ENCODE data around the gene VAV2.

VAV2 gene

GRCh38 chr9:133991964-133992779 lies at the start of gene VAV2:
Gene VAV2, minus strand, starts transcription at chr9:133992324. Its CDS starts 46 bp downstream, at chr9:133992278.
- no peak for DNase-seq (ENCODE audit: low read depth)

- DNase-seq (ENCODE audit: low read depth), result no peak
Measured at GRCh38 chr9:134041649-134041962, 49.5 kb upstream of the VAV2 start.

- DNase-seq (ENCODE audit: low read depth), result no peak
Measured at GRCh38 chr9:134040781-134041648, 48.9 kb upstream of the VAV2 start.

GRCh38 chr9:134040176-134040565 lies 48.0 kb upstream of the VAV2 start:
- no peak for DNase-seq (ENCODE audit: low read depth)

GRCh38 chr9:134039386-134040175 lies 47.5 kb upstream of the VAV2 start:
- no peak for DNase-seq (ENCODE audit: low read depth)

- DNase-seq (ENCODE audit: low read depth), result no peak
Measured at GRCh38 chr9:134037641-134038040, 45.5 kb upstream of the VAV2 start.

- no peak for DNase-seq (ENCODE audit: low read depth)
Measured at GRCh38 chr9:134036130-134036529, 44.0 kb upstream of the VAV2 start.

- no peak for DNase-seq (ENCODE audit: low read depth)
Measured at GRCh38 chr9:134035041-134036039, 43.2 kb upstream of the VAV2 start.

GRCh38 chr9:134034215-134035040 lies 42.3 kb upstream of the VAV2 start:
- DNase-seq (ENCODE audit: low read depth), result no peak

- DNase-seq (ENCODE audit: low read depth), result no peak
Measured at GRCh38 chr9:134033516-134034214, 41.5 kb upstream of the VAV2 start.

GRCh38 chr9:134032456-134033222 lies 40.5 kb upstream of the VAV2 start:
- no peak for DNase-seq (ENCODE audit: low read depth)

- no peak for DNase-seq (ENCODE audit: low read depth)
Measured at GRCh38 chr9:134031783-134032182, 39.7 kb upstream of the VAV2 start.

GRCh38 chr9:134030821-134031470 lies 38.8 kb upstream of the VAV2 start:
- DNase-seq (ENCODE audit: low read depth), result no peak

GRCh38 chr9:134029248-134030226 lies 37.4 kb upstream of the VAV2 start:
- no peak for DNase-seq (ENCODE audit: low read depth)

GRCh38 chr9:134028575-134029247 lies 36.6 kb upstream of the VAV2 start:
- DNase-seq (ENCODE audit: low read depth), result no peak

- no peak for DNase-seq (ENCODE audit: low read depth)
Measured at GRCh38 chr9:134028076-134028475, 36.0 kb upstream of the VAV2 start.

GRCh38 chr9:134027561-134027960 lies 35.4 kb upstream of the VAV2 start:
- DNase-seq (ENCODE audit: low read depth), result no peak

All from GM04503 (cell line).